Measurements from ENCODE around the gene PIP5KL1.
"Not testable (repeated sequence)": the region's sequence is repeated elsewhere in the genome, so short reads cannot be mapped to it uniquely, and the experiment has no call there.

Gene PIP5KL1

GRCh38 chr9:127884976-127885490 lies 45.5 kb downstream of the PIP5KL1 start:
- no peak for DNase-seq
- TF ChIP-seq POLR2A (IDR thresholded peaks at IDR 0.05; ENCODE audit: low read length) (no peak), GATA1 (IDR thresholded peaks at IDR 0.05; ENCODE audit: low read depth, low read length) (no peak)

GRCh38 chr9:127884427-127884911 lies 46.1 kb downstream of the PIP5KL1 start:
- TF ChIP-seq POLR2A (IDR thresholded peaks at IDR 0.05; ENCODE audit: low read length) (no peak), GATA1 (IDR thresholded peaks at IDR 0.05; ENCODE audit: low read depth, low read length) (no peak)
- DNase-seq, result peak; percentile 74 to 90

- no peak for TF ChIP-seq POLR2A (IDR thresholded peaks at IDR 0.05; ENCODE audit: low read length)
- no peak for TF ChIP-seq GATA1 (IDR thresholded peaks at IDR 0.05; ENCODE audit: low read depth, low read length)
- DNase-seq, result no peak
Measured at GRCh38 chr9:127883959-127884358, 46.6 kb downstream of the PIP5KL1 start.

DNA sequence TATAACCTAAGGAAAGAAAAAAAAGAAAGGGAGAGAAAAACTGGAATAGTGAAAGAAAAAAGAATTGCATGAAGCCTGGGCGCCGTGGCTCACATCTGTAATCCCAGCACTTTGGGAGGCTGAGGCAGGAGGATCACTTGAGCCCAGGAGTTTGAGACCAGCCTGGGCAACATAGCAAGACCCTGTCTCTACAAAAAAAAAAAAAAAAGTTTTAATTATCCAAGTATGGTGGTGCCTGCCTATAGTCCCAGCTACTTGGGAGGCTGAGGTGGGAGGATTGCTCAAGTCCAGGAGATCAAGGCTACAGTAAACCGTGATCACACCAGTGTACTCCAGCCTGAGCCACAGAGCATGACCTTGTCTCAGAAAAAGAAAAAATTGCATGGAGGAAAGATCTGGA lies 48.9 kb downstream of the PIP5KL1 start:
- DNase-seq, result not testable (repeated sequence)

DNA sequence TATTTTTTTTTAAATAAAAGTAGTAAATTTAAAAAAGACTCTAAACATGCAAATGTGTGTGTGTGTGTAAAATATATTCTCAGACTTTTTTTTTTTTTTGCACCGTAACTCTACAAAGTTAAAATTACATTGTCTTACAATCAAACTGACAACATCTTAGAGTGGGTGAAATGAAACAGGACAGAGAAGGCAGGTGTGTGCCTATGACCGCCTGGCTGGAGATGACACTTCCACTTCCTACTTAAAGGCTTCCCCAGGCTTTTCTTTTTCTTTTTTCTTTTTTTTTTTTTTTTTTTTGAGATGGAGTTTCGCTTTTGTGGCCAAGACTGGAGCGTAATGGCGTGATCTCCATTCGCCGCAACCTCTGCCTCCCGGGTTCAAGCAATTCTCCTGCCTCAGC lies 50.4 kb downstream of the PIP5KL1 start:
- TF ChIP-seq GATA1 (IDR thresholded peaks at IDR 0.05; ENCODE audit: low read depth, low read length) (no peak), POLR2A (IDR thresholded peaks at IDR 0.05; ENCODE audit: low read length) (no peak)

DNA sequence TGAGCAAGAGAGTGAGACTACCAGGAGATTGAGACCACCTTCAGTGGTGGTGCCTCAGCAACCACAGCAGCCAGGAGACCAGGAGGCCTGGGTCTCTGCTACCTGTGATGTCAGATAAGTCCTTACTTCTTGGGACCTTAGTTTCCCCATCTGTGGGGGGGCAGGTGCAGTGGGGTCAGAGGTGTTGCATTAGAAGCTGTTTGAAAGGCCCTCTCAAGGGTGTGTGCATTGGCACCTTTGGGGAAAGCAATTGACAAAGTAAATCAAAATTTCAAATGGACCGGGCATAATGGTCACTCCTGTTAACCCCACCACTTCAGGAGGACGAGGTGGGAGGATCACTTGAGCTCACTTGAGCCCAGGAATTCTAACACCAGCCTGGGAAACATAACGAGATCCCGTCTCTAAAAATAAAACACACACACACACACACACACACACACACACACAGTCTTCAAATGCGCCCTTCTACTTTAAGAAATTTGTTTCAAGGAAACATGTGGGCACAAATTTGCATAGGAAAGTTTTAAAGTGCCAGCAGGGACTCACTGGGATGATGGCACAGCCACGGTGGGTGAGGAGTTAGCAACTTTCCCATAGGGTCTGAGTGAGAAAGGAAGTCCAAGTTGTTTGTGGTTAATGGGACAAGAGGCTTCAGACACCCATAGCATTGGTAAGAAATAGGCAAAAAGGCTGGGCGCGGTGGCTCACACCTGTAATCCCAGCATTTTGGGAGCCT lies 51.8 kb downstream of the PIP5KL1 start:
- DNase-seq, result no peak
- TF ChIP-seq GATA1 (IDR thresholded peaks at IDR 0.05; ENCODE audit: low read depth, low read length), result no peak
- TF ChIP-seq POLR2A (IDR thresholded peaks at IDR 0.05; ENCODE audit: low read length), result no peak

More for the DNA sequence above, 50.4 kb downstream of the PIP5KL1 start:
- no peak for DNase-seq

DNA sequence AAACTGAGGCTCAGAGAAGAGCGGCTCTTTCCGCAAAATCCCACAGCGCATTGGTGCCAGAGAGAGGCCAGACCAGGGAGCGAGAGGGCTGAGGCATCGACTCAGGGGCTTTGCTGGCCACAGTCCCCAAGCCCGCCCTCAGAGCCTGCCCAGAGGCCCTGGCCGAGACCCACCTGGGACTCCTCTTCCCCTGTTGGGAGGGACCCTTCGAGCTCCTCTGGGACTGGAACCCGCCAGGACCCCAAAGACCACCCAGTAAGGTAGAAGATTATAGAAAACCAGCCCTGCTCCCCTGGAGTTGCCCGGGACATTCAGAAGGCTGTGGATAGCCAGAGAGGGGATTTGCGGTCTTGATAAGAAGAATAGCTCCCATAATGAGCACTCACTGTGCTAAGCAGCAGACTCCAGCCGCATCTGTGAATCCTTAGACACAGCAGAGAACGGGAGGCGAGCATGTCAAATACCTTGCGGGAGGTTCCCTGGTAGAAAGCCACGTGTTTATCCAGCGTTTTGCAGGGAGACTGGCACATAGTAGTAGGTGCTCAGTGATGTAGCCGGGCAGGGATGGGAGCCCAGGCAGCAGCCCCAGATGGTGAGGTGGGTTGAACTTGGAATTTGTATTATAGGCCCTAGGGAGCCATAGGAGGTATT lies 52.5 kb downstream of the PIP5KL1 start:
- DNase-seq, result no peak

DNA sequence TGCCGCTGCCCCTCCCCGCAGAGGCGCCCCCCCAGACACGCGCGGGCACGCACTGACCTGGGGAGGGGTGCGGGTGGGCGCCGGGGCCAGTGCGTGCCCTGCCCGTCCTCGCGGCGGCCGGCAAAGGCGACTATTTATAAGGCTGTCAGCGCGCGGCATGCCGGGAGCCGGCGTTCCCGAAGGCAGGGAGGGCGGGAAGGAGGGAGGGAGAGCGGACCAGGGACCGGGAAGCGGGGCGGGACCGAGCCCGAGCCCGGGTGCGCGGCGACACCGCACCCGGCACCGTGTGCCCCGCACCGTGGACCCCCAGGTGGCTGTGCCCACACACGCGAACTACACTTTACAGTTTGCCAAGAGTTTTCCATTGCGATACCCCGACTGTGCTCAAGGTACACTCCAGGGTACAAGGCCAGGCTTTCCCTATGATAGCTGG lies 53.0 kb downstream of the PIP5KL1 start, which contains the start of gene AK1:
Gene AK1 (minus strand): TSS at position 110 of the 433 bp plus-strand sequence. CDS start 3,058 bp downstream, outside the sequence.
- DNase-seq, result peak; percentile 56 to 62

More for the DNA sequence above, 52.5 kb downstream of the PIP5KL1 start:
- TF ChIP-seq GATA1 (IDR thresholded peaks at IDR 0.05; ENCODE audit: low read depth, low read length) (no peak), POLR2A (IDR thresholded peaks at IDR 0.05; ENCODE audit: low read length) (peak; percentile 10)

DNA sequence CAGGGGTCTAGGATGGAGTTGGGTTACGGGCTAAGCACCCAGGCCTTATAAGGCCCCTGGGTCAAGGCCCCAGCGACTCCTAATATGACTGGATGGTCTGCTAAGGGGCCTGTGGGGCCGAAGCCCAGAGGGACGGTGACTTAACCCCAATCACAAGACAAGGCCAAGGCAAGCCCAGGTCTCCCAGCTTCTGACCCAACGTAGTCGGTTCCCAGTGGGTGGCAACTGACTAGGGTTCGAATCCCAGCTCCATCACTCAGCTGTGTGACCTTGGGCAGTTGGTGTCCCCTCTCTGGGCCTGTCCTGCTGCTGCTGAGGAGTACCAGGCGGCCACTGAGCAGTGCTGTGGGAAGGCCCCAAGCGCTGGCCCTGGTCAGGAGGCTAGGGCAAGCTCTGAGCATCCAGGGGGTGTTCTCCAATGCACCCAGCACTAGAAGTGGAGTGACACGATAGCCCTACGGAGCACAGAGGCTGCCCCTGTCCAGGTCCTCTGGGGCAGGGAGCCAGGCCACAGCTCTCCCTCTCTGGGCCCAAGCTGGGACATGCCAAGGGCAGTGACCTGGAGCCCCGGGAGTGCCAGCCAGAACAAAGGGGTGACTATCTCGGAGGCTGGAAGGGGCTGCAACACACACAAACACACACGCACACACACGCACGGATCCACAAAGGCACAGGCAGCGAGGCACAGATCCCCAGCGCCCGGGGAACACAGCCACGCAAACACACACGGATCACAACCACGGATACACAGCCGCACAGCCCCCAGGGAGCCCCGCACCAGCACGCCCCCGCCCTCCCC lies 53.6 kb downstream of the PIP5KL1 start:
- TF ChIP-seq GATA1 (IDR thresholded peaks at IDR 0.05; ENCODE audit: low read depth, low read length) (no peak), POLR2A (IDR thresholded peaks at IDR 0.05; ENCODE audit: low read length) (no peak)
- DNase-seq, result peak in 1 of 2 experiments; percentile 62

More for the DNA sequence above, 53.0 kb downstream of the PIP5KL1 start, which contains the start of gene AK1:
- TF ChIP-seq POLR2A (IDR thresholded peaks at IDR 0.05; ENCODE audit: low read length) (peak; percentile 39), GATA1 (IDR thresholded peaks at IDR 0.05; ENCODE audit: low read depth, low read length) (no peak)

- peak in 1 of 2 experiments; percentile 41 for DNase-seq
- no peak for TF ChIP-seq GATA1 (IDR thresholded peaks at IDR 0.05; ENCODE audit: low read depth, low read length)
- TF ChIP-seq POLR2A (IDR thresholded peaks at IDR 0.05; ENCODE audit: low read length), result no peak
Measured at GRCh38 chr9:127876026-127876763, 54.4 kb downstream of the PIP5KL1 start.

DNA sequence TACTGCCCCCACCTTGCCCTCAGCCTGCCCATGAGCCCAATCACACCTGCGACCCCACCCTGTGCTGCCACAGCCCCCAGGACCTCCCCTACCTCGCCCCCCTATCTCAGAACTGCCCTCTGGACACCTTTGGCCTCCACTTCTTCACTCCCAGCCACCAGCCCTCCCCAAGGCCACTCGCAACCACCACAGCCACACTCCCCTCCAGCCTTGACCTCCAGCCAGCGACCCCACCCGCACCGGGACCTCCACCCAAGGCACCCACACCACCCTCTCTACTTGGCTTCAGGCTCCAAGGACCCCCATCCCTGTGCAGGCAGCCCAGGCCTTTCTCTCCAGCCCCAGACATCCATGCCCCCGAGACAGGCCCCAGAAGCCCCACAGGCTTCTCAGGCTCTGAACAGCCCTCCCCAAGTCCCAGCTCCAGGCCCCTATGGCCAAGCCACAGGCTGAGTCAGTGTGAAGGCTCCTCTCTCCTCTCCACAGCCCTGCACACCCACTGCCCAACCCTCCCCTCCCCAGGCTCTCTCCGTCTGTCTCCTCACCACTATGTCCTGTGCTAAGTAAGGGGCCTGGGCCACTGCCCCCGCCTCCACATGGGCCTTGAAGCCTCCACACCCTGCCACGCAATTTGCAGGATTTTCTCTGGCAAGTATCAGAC lies 55.1 kb downstream of the PIP5KL1 start:
- TF ChIP-seq POLR2A (IDR thresholded peaks at IDR 0.05; ENCODE audit: low read length), result no peak
- no peak for TF ChIP-seq GATA1 (IDR thresholded peaks at IDR 0.05; ENCODE audit: low read depth, low read length)
- DNase-seq, result peak; percentile 32 to 35
